GM21515 (cell line): ENCODE data around the gene C6orf62.
"Not testable (repeated sequence)": the region's sequence is repeated elsewhere in the genome, so short reads cannot be mapped to it uniquely, and the experiment has no call there.

Experiments
- ATAC-seq: cut with Tn5 transposase; IDR thresholded peaks from one replicate; pipeline ENCODE4 v1.9.1; 2021; ENCODE audit not compliant: unreplicated experiment

C6orf62 gene

DNA sequence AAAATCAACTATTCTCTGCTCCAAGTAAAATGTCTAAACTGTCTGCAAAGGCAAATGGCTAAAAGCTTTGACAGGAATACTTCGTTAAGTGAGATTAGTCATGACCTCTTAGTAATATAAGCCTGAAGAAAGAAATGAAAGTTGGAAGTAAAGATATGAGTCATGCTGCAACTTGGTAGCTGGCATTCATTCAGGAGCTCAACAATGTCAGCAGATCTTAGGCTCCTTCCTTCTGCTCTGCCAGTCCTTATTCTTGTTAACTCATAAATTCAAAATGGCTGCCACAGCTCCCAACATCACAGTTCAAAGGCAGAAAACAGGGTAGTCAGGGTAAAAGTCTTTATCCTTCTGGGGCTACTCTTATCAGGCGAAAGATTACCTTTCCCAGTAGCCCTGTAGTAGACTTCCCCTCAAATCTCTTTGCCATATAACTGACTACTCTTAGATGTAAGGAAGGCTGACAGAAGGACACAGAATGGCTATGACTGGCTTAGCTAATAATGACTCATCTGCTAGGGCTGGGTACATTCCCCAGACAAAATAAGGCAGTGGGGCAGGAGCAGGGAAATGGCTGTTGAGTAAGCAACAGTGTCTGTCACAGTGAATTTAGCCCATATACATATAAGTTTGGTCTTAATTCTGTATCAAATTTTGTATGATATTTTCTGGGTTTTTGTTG lies 24.4 kb upstream of the C6orf62 start:
- peak; percentile 74 for ATAC-seq

DNA sequence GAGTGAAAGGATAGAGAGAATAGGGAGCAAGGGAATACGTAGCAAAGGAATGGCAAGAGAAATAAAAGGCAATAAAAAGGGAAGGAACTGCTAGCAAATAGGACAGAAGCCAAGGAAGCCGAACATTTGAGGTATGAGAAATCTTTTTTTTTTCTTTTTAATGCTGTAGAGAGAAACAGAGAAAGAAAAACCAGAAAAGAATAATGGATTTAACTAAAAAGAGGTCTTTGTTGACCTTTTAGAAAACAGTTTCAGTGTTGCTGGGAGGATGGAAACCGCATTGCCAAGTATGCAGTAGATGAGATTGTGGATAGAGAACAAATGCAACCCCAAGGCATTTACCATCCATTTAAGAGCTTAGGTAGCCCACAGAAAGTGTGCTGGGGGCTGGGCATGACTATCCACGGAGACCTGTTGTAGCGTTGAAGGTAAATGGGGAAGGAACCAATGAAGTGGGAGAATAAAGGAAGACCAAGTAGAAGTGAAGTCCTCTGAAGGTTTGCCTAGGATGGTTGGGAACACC lies 23.3 kb upstream of the C6orf62 start:
- no peak for ATAC-seq

DNA sequence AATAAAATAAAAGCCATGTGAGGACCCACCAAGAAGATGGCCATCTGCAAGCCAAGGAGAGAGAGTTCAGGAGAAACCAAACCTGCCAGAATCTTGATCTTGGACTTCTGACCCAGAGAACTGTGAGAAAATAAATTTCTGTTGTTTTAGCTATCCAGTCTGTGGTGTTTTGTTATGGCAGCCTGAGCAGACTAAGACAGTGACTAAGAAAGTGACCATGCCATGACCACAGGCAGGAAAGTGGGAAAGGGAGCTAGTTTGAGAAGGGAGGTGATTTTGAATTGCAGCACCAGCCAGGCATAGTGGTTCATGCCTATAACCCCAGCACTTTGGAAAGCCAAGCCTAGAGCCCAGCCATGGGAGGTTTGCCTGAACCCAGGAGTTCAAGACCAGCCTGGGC lies 21.9 kb upstream of the C6orf62 start:
- no peak for ATAC-seq

DNA sequence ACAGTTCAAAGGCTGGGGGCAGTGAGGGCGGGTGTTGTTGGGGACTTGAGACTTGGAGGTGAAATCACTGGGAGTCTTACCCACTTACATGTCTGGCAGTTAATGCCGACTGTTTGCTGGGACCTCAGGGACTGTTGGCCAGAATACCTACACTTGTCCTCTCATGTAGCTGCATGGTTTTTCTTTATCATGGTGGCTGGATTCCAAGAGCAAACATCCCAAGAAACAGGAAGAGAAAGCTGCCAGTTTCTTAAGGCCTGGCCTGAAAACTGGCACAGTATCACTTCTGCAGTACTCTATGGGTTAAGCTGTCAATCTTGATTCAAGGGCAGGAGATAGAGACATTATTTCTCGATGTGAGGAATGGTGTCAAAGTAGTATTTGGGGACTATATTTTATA lies 19.8 kb upstream of the C6orf62 start:
- ATAC-seq, result no peak

GRCh38 chr6:24734710-24735109 lies 15.8 kb upstream of the C6orf62 start:
- ATAC-seq, result not testable (repeated sequence)

DNA sequence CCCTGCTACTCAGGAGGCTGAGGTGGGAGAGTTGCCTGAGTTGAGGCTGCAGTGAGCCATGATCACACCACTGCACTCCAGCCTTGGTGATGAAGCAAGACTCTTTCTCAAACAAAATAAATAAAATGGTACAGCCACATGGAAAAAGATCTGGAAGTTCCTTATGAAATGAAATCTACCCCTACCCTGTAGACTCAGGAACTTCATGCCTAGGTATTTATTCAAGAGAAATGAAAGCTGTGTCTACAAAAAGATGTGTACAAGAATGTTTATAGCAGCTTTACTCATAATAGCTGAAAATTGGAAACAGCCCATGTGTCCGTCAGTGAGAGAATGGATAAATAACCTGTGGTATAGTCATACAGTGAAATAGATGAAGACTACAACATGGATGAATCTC lies 15.2 kb upstream of the C6orf62 start:
- no peak for ATAC-seq

GRCh38 chr6:24731456-24732134 lies 12.6 kb upstream of the C6orf62 start:
- ATAC-seq, result not testable (repeated sequence)

DNA sequence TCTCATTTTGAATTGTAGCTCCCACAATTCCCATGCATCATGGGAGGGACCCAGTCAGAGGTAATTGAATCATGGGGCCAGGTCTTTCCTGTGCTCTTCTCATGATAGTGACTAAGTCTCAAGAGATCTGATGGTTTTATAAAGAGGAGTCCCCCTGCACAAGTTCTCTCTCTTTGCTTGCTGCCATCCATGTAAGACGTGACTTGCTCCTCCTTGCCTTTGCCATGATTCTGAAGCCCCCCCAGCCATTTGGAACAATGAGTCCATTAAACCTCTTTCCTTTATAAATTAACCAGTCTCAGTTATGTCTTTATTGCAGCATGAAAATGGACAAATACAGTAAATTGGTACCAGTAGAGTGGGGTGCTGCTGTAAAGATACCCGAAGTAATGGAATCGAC lies 11.7 kb upstream of the C6orf62 start:
- not testable (repeated sequence) for ATAC-seq

DNA sequence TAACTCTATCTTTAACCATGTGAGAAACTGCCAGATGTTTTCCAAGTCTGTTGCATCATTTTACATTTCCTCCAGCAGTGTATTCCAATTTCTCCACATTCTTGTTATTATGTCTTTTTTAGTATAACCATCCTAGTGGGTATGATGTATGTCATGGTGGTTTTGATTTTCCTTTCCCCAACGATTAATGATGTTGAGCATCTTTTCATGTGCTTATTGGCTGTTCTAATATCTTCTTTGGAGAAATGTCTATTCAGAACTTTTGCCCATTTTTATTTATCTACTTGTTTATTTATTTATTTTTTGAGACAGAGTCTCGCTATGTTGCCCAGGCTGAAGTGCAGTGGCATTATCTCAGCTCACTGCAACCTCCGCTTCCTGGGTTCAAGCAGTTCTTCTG lies 4.3 kb upstream of the C6orf62 start:
- no peak for ATAC-seq

GRCh38 chr6:24721461-24722215 lies 2.7 kb upstream of the C6orf62 start:
- peak; percentile 48 for ATAC-seq

DNA sequence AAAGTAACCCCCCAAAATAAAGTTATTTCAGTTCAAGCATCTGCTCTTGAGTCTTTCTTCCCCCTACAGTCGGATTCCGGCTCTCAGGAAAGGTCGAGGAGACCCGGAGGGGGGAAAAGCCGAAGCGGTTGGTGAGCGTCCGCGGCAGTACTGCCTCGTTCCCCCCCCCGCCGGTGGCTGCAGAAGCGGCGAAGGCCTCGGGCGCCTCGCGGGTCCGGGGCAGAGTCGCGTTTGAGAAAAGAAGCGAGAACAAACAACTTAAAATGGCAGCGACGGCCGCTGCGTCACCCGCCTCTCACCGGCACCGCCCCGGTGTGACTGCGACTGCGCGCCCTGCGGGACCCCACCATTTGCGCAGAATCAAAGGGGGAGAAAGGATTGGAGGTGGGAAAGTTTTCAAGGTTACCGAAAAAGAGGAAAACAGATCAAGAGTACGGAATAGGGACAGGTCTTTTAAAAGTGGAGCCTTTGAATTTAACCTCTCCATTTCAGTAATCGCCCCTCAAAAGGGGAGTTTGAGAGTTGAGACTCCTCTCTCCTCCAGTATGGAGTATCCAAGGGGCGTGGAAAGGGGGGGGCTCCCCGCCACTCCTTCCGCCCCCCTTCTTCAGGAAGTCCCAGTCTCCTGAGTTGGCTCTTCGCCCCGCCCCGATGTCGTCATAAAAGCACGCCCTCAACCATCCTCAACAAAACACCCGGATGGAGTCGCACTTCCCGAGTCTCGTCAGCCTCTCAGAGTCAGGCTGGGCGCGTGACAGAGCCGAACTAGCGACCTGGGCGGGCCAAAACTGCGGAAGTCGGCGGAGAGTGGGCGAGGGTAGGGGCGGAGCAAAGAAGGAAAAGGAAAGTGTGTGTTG lies 1.9 kb upstream of the C6orf62 start:
- peak; percentile 88 for ATAC-seq

GRCh38 chr6:24720131-24720603 lies 1.2 kb upstream of the C6orf62 start:
- ATAC-seq, result no peak

- ATAC-seq, result no peak
Measured at GRCh38 chr6:24718449-24719124, 367 bp downstream of the C6orf62 start.

DNA sequence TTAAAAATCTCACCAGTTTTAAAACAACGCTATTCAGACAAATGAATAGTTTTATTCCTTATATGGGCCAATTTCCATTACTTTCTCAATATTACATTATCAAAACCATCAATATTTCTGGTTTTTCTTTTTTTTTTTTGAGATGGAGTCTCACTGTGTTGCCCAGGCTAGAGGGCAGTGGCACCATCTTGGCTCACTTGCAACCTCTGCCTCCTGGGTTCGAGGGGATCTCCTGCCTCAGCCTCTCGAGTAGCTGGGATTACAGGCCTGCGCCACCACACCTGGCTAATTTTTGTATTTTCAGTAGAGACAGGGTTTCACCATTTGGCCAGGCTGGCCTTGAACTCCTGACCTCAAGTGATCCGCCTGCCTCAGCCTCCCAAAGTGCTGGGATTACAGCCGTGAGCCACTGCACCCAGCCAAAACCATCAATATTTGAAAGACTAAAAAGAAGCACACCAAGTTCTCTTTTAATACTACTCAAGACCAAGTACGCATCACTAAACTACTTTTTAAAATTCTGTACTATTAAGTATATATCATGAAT lies 2.3 kb downstream of the C6orf62 start:
- ATAC-seq, result not testable (repeated sequence)

GRCh38 chr6:24710519-24711303 lies 8.2 kb downstream of the C6orf62 start:
- no peak for ATAC-seq

- no peak for ATAC-seq
Measured at GRCh38 chr6:24709014-24709711, 9.8 kb downstream of the C6orf62 start.

- no peak for ATAC-seq
Measured at GRCh38 chr6:24708612-24709011, 10.3 kb downstream of the C6orf62 start.

DNA sequence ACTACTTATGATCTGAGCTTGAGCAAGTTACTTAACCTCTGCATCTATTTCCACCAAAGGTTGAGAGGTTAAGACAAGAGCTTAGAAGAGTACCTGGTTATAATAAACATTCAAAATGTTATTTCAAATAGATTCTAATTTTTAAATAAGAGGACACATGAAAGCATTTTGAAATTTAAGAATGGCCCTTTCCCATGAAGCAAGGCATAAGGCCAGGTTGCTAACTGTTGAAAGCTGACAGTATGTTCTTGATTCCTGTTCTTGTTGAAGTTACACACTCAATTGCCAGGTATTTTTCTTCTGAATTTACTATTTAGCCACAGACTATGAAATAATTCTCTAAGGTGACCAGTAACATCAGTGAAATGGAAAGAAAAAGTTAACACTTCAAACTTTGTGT lies 14.5 kb downstream of the C6orf62 start:
- ATAC-seq, result no peak
